NCI-H2029 (cell line): ENCODE results near the gene CD59.
A peak's percentile ranks its signal among the peaks of the same experiment; 100 is the strongest.
"Not testable (repeated sequence)": the region's sequence is repeated elsewhere in the genome, so short reads cannot be mapped to it uniquely, and the experiment has no call there.

Experiments
- DNase-seq: peaks from one replicate; lab custom pipeline; 2025; lab: John Stamatoyannopoulos, UW

Gene CD59

GRCh38 chr11:33692541-33692940 is 43.7 kb downstream of the CD59 start:
- DNase-seq: no peak

- peak; percentile 98 for DNase-seq
Observed at GRCh38 chr11:33692013-33692504, 44.2 kb downstream of the CD59 start.

- DNase-seq: no peak
Observed at GRCh38 chr11:33691066-33691864, 45.0 kb downstream of the CD59 start.

GRCh38 chr11:33690290-33691065 is 45.7 kb downstream of the CD59 start:
- no peak for DNase-seq

GRCh38 chr11:33689501-33689900 is 46.7 kb downstream of the CD59 start:
- no peak for DNase-seq

- DNase-seq: no peak
Observed at GRCh38 chr11:33689085-33689484, 47.1 kb downstream of the CD59 start.

- DNase-seq: peak; percentile 47
Observed at GRCh38 chr11:33687733-33688479, 48.3 kb downstream of the CD59 start.

- DNase-seq: no peak
Observed at GRCh38 chr11:33685082-33685481, 51.1 kb downstream of the CD59 start.

GRCh38 chr11:33684003-33684706 is 52.1 kb downstream of the CD59 start:
- no peak for DNase-seq

- no peak for DNase-seq
Observed at GRCh38 chr11:33682446-33682845, 53.8 kb downstream of the CD59 start.

GRCh38 chr11:33682019-33682418 is 54.2 kb downstream of the CD59 start:
- no peak for DNase-seq

GRCh38 chr11:33678616-33679015 is 57.6 kb downstream of the CD59 start:
- not testable (repeated sequence) for DNase-seq

- DNase-seq: no peak
Observed at GRCh38 chr11:33674035-33674814, 62.0 kb downstream of the CD59 start.

- DNase-seq: no peak
Observed at GRCh38 chr11:33672273-33672672, 64.0 kb downstream of the CD59 start.

- DNase-seq: no peak
Observed at GRCh38 chr11:33670250-33671011, 65.8 kb downstream of the CD59 start.

- no peak for DNase-seq
Observed at GRCh38 chr11:33669598-33670249, 66.5 kb downstream of the CD59 start.

GRCh38 chr11:33668951-33669596 is 67.1 kb downstream of the CD59 start:
- DNase-seq: no peak

GRCh38 chr11:33668468-33668825 is 67.8 kb downstream of the CD59 start:
- DNase-seq: no peak

GRCh38 chr11:33667819-33668467 is 68.3 kb downstream of the CD59 start:
- DNase-seq: no peak
